GM21447 (cell line): ENCODE data around the gene IGFBP3.

Experiments used
- ATAC-seq: cut with Tn5 transposase; IDR thresholded peaks from one replicate; pipeline ENCODE4 v1.9.1; 2021; ENCODE audit not compliant: unreplicated experiment

IGFBP3 gene

GRCh38 chr7:45893374-45893995 is 27.6 kb downstream of the IGFBP3 start:
- ATAC-seq, result no peak

GRCh38 chr7:45892407-45893035 is 28.6 kb downstream of the IGFBP3 start:
- ATAC-seq, result no peak

- no peak for ATAC-seq
Measured at GRCh38 chr7:45891462-45892402, 29.3 kb downstream of the IGFBP3 start.

GRCh38 chr7:45890902-45891461 is 30.1 kb downstream of the IGFBP3 start:
- no peak for ATAC-seq

GRCh38 chr7:45890125-45890901 is 30.8 kb downstream of the IGFBP3 start:
- no peak for ATAC-seq

GRCh38 chr7:45889367-45890067 is 31.6 kb downstream of the IGFBP3 start:
- no peak for ATAC-seq

- ATAC-seq, result no peak
Measured at GRCh38 chr7:45888993-45889366, 32.1 kb downstream of the IGFBP3 start.

- no peak for ATAC-seq
Measured at GRCh38 chr7:45888185-45888992, 32.7 kb downstream of the IGFBP3 start, which contains the start of gene IGFBP1. TSS of gene IGFBP1 (plus strand) at chr7:45888488. CDS start at chr7:45888653, 165 bp downstream.

GRCh38 chr7:45886931-45887667 is 34.0 kb downstream of the IGFBP3 start:
- no peak for ATAC-seq

- no peak for ATAC-seq
Measured at GRCh38 chr7:45885264-45885882, 35.7 kb downstream of the IGFBP3 start.

GRCh38 chr7:45884136-45884535 is 36.9 kb downstream of the IGFBP3 start:
- ATAC-seq, result no peak

- no peak for ATAC-seq
Measured at GRCh38 chr7:45882465-45882810, 38.6 kb downstream of the IGFBP3 start.

- ATAC-seq, result no peak
Measured at GRCh38 chr7:45881759-45882464, 39.2 kb downstream of the IGFBP3 start.

- ATAC-seq, result no peak
Measured at GRCh38 chr7:45881280-45881758, 39.8 kb downstream of the IGFBP3 start.

- no peak for ATAC-seq
Measured at GRCh38 chr7:45880433-45880860, 40.6 kb downstream of the IGFBP3 start.

GRCh38 chr7:45878457-45879144 is 42.5 kb downstream of the IGFBP3 start:
- ATAC-seq, result no peak

- ATAC-seq, result no peak
Measured at GRCh38 chr7:45876519-45876918, 44.6 kb downstream of the IGFBP3 start.
